ENCODE measurements around the gene POMT1.
A peak's percentile ranks its signal among the peaks of the same experiment; 100 is the strongest.

GRCh38 chr9:131546336-131547084 lies 43.8 kb downstream of the POMT1 start:
- no peak for TF ChIP-seq STAT1 (IDR thresholded peaks at IDR 0.05; ENCODE audit: unreplicated experiment)
- TF ChIP-seq, protein P1, sequence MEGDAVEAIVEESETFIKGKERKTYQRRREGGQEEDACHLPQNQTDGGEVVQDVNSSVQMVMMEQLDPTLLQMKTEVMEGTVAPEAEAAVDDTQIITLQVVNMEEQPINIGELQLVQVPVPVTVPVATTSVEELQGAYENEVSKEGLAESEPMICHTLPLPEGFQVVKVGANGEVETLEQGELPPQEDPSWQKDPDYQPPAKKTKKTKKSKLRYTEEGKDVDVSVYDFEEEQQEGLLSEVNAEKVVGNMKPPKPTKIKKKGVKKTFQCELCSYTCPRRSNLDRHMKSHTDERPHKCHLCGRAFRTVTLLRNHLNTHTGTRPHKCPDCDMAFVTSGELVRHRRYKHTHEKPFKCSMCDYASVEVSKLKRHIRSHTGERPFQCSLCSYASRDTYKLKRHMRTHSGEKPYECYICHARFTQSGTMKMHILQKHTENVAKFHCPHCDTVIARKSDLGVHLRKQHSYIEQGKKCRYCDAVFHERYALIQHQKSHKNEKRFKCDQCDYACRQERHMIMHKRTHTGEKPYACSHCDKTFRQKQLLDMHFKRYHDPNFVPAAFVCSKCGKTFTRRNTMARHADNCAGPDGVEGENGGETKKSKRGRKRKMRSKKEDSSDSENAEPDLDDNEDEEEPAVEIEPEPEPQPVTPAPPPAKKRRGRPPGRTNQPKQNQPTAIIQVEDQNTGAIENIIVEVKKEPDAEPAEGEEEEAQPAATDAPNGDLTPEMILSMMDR (conservative IDR thresholded peaks at IDR 0.05; ENCODE audit: low read depth in 2 of 2), result peak in 1 of 2 experiments; percentile 30; a peak in 2 of 4 replicates
- peak; percentile 25 for TF ChIP-seq EZH2 (IDR thresholded peaks at IDR 0.05; ENCODE audit: low read depth, unreplicated experiment)
- no peak for TF ChIP-seq EZH2phosphoT487 (IDR thresholded peaks at IDR 0.05; ENCODE audit: unreplicated experiment)
- TF ChIP-seq, protein P2, sequence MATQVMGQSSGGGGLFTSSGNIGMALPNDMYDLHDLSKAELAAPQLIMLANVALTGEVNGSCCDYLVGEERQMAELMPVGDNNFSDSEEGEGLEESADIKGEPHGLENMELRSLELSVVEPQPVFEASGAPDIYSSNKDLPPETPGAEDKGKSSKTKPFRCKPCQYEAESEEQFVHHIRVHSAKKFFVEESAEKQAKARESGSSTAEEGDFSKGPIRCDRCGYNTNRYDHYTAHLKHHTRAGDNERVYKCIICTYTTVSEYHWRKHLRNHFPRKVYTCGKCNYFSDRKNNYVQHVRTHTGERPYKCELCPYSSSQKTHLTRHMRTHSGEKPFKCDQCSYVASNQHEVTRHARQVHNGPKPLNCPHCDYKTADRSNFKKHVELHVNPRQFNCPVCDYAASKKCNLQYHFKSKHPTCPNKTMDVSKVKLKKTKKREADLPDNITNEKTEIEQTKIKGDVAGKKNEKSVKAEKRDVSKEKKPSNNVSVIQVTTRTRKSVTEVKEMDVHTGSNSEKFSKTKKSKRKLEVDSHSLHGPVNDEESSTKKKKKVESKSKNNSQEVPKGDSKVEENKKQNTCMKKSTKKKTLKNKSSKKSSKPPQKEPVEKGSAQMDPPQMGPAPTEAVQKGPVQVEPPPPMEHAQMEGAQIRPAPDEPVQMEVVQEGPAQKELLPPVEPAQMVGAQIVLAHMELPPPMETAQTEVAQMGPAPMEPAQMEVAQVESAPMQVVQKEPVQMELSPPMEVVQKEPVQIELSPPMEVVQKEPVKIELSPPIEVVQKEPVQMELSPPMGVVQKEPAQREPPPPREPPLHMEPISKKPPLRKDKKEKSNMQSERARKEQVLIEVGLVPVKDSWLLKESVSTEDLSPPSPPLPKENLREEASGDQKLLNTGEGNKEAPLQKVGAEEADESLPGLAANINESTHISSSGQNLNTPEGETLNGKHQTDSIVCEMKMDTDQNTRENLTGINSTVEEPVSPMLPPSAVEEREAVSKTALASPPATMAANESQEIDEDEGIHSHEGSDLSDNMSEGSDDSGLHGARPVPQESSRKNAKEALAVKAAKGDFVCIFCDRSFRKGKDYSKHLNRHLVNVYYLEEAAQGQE (IDR thresholded peaks at IDR 0.05; ENCODE audit: unreplicated experiment), result no peak
- no peak for TF ChIP-seq POLR2AphosphoS5 (IDR thresholded peaks at IDR 0.05; ENCODE audit: low read depth)
- TF ChIP-seq CREB1 (CRISPR knock-in tag; IDR thresholded peaks at IDR 0.05; ENCODE audit: low read depth), result no peak

All from GM23338 (cell line).